ENCODE results near the gene CALHM1. TPM values are rescaled to one million over a fixed set of nuclear protein-coding genes. Genes with fewer than 3 reads are reported as not detected.

Gene CALHM1
- polyA plus RNA-seq, 3 donors, result 0.06 to 0.08 (median 0.08) TPM

DNA sequence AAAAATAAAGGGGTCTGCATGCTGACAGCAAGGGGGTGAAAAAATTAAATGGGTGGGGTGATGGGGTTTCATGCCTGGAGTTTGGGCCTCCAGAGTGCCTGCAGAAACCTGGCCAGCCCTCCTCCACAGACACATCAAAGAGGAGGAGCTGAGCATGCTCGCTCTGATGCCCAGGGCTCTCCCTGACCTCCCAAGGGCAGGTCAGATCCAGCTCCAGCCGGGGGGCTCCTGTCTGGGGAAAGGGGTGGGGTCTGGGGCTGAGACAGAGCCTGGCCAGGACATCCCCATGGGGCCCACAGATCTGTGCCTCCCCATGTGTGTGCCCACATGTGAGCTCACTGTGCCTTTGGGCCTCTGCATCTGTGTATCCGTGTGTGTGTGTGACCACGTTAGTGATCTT lies 915 bp upstream of the CALHM1 start:
- no peak for DNase-seq (ENCODE audit: extremely low read depth in 1 of 11, low read depth in 9 of 11, low spot score in 4 of 11)

DNA sequence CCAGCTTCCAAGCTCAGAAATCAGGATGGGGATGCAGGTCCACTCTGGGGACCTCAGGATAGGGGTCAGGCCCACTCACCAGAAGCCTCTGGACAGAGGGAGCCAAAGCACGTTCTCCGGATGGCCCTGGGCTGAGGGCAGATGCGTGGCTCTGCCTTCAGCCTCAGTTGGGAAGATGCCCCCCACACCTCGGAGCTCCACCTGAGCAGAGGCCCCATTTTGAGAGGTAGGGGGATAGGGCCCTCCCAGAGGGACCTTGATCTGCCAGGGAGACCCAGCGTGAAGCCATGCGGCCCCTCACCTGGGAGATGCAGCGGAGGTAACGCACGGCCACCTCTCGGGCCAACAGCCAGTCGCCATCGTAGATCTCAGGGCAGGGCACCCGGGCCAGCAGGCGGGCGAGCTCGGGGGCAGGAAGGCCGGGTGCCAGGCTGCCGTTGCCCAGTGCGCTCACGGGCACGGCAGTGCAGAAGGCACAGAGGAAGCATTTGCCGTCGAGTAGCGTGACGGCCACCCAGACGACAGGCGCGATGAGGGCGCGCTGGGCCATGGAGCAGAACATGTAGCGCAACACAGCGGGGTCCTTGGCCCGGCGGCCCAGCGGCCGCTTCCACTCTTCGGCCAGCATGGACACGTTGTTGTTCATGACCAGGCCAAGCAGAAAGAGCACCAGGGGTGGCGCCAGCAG lies 660 bp downstream of the CALHM1 start:
- DNase-seq (ENCODE audit: extremely low read depth in 1 of 11, low read depth in 9 of 11, low spot score in 4 of 11), result no peak

GRCh38 chr10:103457176-103457712 lies 1.5 kb downstream of the CALHM1 start:
- DNase-seq (ENCODE audit: extremely low read depth in 1 of 11, low read depth in 9 of 11, low spot score in 4 of 11), result no peak

DNA sequence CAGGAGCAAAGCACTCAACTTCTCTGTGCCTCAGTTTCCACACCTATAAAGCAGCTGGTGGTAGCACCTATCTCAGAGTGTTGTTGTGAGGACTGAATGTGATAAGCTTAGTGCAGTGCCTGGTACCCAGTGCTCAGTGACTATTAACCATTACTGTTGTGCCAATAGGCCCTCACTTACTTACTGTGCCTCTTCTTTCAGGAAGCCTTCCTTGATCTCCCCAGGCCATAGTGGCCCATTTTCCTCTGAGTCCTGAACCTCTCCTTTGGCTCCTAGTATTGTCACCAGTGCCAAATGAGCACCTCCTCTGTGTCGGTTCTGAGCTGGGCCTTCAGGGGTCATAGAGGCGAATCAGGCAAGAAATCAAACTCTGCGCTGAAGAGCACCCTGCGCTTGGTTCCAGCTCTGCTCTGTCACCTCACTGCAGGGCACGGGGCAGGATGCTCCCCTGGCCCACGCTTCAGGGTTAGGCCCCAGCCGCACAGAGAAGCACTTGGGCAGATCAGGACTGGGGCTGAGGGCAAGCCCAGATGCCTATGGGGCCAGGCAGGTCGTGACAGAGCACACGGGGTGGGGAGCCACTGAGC lies 2.5 kb downstream of the CALHM1 start:
- DNase-seq (ENCODE audit: extremely low read depth in 1 of 11, low read depth in 9 of 11, low spot score in 4 of 11), result no peak

- DNase-seq (ENCODE audit: extremely low read depth in 1 of 11, low read depth in 9 of 11, low spot score in 4 of 11), result no peak
These were observed 3.5 kb downstream of the CALHM1 start for GRCh38 chr10:103455235-103455634.

GRCh38 chr10:103454026-103454425 lies 4.7 kb downstream of the CALHM1 start:
- no peak for DNase-seq (ENCODE audit: extremely low read depth in 1 of 11, low read depth in 9 of 11, low spot score in 4 of 11)

DNA sequence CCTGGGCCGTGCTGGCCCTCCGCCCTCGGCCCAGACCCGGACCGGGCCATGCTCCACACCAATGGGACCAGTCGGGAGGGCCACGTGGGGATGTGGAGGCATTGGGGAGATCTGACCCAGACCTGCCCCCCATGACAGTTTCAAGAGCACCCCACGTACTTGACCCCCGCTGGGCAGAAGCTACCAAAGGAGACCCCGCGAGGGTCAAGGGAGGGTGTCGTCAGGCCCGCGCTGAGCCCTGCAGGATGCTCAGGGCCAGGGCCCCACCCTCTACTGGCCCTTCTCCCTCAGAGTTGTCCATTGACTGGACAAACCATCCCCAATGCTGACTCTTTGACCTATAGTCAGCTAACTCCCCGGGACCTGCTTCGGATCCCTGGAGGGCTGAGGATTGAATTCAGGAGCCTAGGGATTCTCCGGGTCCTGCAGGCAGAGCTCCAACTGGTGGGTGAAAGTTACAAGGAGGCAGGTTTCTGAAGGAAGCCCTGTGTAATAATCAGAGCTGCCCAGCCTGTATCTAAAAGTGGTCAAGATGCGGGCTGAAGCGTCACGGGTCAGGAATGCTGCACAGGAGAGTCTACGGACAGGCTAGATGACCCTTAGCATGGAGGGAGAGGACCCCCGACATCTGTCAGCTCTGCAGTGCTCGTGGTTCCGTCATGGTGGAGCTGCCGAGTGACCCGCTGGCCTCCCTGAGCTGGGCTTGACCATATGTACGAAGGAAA lies 6.0 kb downstream of the CALHM1 start:
- no peak for DNase-seq (ENCODE audit: extremely low read depth in 1 of 11, low read depth in 9 of 11, low spot score in 4 of 11)

DNA sequence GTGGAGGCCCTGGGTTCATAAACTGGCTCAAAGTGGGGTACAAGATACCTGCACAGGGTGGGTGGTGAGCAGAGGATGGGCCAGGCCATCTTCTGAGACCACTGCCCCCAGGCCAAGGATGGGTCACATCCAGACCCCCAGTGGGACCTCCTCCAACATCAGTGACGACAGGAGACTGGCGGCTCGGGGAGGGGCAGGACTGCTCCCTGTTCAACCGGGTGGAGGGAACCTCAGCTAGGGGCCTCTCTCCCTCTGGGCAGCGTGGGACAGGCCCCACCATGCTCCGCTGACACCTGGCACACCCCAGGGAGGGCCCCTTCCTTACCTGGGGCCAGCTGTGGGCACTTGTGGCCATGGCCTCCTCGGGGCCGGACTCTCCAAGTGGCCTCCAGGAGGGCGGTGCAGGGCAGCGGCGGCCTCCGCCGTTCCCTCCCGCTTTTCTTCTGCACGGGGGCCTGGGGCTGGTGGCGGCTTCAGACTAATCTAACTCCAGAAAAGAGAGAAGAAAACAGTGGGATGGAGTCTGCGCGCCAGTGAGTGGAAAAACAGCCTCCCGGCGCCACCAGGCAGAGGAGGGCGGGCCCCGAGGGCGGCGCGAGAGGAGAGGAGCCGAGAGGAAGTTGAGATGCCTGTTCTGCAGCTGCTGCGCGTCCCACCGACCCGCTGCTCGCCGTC lies 6.7 kb downstream of the CALHM1 start, which contains the start of gene CALHM2:
Gene CALHM2, minus strand, starts transcription at position 540 of the 675 bp plus-strand sequence. CDS start 2,429 bp downstream, outside the sequence.
- DNase-seq (ENCODE audit: extremely low read depth in 1 of 11, low read depth in 9 of 11, low spot score in 4 of 11), result peak in 9 of 11 donors; percentile 31 to 67 (median 55)

DNA sequence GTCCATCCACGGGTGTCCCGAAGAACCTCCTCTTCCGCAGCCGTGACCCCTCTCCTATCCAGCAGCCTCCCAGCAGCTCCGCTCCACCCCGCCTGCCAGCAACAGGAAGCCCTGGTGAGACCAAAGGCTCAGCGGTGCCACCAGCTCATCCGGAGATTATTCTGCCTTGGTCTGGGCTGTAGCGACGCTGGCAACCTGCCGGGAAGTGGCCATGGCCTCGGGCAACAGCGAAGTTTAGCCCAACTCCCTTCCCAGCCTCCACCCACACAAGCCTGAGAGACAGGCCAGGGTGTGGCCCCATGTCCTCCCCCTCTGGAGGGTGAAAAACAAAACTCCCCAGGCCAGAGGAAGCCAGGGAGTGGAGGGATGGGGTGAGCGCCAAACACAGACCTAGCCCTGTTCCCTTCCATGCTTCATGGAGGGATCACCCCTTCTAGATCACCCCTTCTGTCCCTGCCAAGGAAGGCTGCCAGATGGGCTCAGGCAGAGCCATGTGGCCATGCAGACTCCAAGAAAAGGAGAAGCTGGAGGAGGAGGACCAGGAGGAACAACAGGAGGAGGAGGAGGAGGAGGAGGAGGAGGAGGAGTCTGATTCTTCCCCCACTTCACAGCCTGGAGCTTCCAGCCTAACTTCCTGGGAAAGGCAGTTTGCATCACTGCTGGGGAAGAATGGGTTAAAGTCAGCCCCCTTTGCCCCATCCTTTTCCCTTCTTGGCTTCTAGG lies 7.4 kb downstream of the CALHM1 start:
- no peak for DNase-seq (ENCODE audit: extremely low read depth in 1 of 11, low read depth in 9 of 11, low spot score in 4 of 11)

GRCh38 chr10:103450201-103450695 lies 8.5 kb downstream of the CALHM1 start:
- no peak for DNase-seq (ENCODE audit: extremely low read depth in 1 of 11, low read depth in 9 of 11, low spot score in 4 of 11)

DNA sequence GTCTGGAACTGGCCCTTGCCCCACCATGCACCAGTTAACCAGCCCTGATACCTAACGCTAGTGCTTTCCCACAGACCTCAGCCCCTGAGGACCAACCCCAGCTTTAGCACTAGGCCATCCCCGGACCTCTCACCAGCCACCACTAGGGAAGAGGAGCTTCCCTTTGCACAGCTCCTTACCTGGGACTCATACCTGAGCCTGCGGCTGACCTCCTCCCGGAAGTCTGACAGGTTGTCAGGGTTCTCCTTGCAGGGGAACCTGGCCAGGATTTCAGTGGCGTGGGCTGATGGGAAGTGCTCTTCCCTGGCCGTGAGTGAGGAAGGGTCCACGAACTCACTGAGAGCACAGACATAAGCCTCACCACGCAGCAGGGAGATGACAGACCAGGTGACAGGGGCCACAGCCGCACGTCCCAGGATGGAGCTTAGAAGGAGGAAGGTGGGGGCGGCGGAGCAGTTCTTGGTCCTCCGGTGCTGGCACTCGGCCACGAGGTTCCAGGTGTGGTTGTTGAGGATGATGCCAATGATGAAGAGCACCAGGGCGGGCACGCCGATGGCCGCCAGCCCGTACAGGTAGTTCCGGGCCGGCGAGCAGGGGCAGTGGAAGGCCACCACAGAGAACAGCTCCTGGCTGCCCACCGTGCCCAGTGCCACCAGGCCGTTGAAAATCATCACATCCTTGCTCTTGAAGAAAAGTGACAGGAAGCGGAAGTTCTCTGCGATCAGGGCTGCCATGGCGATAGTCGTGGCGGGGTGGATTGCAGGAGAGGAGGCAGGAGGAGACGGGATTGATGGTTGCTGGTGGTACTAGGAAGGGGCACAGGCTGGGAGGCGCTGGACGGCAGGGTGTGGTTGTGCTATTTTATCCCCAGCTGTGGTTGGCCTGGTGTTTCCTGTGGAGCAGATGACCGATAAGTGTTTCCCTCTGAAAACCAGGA lies 9.2 kb downstream of the CALHM1 start:
- DNase-seq (ENCODE audit: extremely low read depth in 1 of 11, low read depth in 9 of 11, low spot score in 4 of 11), result no peak

DNA sequence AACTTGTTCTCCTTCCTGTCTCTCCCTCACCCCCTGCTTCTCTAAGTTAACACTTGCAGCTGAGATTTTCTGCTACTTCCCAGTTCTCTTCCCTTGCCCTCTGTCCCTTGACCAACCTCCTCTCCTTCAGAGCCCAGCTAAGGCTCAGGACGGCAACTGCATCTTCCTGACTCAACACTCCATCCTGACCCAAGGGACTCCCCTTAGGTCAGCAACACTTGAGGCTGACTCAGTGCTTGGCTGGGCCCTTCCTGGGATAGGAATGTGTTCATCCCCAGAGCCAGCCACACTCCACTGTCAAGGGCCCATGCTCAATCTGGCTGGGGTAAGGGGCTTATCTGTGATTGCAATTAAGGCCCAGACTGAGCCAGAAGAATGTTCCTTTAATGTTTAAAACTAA lies 10.0 kb downstream of the CALHM1 start:
- no peak for DNase-seq (ENCODE audit: extremely low read depth in 1 of 11, low read depth in 9 of 11, low spot score in 4 of 11)

- DNase-seq (ENCODE audit: extremely low read depth in 1 of 11, low read depth in 9 of 11, low spot score in 4 of 11), result no peak
These were observed 11.5 kb downstream of the CALHM1 start for GRCh38 chr10:103447187-103447586.

DNA sequence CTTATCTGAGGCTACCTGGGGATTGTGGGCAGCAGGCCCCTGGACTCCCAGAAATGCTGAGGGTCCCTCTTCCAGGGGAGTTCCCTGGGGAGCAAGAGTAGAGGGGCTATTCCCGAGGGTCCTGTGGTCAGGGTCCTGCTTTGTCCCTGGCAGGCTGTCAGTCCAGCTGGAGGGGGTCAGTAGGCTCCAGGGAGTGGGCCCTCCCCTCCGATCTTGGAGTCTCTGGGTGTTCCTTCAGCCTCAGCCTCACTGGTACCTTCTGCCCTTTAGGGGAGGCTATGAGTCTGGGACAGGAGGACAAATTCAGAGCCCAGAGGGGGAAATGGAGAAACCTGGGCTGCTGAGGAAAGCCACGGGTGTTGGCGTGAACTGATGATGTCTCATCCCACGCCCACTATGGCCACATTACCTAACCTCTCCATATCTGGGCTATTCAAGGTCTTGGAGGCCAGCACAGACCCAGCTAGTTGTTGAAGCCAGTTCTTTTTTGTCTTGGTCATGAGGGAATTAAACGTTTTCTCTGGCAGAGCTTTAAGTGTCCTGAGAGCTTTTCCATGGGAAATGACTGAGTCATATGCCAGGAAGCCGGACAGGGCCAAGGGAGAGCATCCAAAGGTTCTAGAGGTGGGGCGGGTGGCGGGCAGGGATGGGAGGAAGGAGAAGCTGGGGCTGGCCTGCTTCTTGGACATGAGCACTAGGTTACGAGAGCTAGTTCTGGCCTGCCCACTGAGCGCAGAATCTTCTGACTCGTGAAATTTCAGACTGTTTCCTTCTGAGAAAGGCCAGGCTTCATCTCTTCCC lies 12.7 kb downstream of the CALHM1 start:
- no peak for DNase-seq (ENCODE audit: extremely low read depth in 1 of 11, low read depth in 9 of 11, low spot score in 4 of 11)

DNA sequence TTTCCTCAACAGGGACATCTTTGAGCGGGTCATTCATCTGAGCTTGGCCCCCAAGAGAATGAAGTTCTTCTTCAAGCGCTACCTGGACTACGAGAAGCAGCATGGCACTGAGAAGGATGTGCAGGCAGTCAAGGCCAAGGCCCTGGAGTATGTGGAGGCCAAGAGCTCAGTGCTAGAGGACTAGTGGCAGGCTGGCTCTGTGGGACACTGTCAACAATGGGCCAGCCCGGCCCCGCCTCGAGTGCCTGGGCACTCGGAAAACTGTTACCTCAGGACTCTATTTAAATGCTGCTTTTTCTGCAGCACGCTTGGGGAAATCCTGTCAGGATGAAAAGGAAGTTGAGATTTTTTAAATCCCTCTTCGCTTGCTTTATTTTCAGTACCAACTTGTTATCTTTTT lies 13.3 kb downstream of the CALHM1 start:
- DNase-seq (ENCODE audit: extremely low read depth in 1 of 11, low read depth in 9 of 11, low spot score in 4 of 11), result no peak

DNA sequence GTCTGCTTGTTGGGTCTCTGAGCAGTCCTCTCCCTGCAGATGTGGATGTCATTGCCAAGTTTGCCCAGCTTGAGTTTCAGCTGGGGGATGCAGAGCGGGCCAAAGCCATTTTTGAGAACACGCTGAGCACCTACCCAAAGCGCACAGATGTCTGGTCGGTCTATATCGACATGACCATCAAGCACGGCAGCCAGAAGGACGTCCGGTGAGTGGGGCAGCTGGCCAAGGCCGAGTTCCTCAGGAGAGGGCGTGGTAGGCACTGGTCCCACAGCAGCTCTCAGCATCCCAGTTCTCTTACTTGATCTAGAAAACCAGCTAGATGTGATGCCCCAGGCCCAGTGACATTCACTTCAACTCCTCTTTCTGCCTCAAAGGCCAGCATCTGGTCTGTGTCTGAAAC lies 14.2 kb downstream of the CALHM1 start:
- no peak for DNase-seq (ENCODE audit: extremely low read depth in 1 of 11, low read depth in 9 of 11, low spot score in 4 of 11)
